HG03108 (cell line): ENCODE data around the gene PTPRU.

Experiments
- ATAC-seq: cut with Tn5 transposase; IDR thresholded peaks from one replicate; pipeline ENCODE4 v1.9.1; 2021; ENCODE audit warnings: moderate library complexity; ENCODE audit not compliant: unreplicated experiment

Gene PTPRU

GRCh38 chr1:29357452-29357851 lies 121.1 kb downstream of the PTPRU start:
- ATAC-seq = no peak

DNA sequence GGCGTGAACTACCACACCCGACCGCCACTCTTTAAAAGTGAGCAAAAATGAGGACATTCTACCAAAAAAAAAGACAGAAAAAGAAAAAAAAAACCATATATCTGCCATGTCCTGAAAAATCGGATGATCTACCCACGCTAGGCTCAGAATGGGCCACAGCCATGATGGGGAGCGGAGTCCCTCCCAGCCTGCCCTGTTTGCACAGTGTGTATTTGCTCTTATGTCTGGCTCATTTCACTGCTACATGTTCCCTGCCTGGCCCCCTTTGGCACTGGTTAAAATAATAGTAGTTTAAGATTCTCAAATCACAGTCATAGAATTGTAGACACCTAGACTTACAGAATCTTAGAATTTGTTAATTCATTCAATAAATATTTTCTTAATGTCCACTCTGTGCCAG lies 121.9 kb downstream of the PTPRU start:
- ATAC-seq = no peak

DNA sequence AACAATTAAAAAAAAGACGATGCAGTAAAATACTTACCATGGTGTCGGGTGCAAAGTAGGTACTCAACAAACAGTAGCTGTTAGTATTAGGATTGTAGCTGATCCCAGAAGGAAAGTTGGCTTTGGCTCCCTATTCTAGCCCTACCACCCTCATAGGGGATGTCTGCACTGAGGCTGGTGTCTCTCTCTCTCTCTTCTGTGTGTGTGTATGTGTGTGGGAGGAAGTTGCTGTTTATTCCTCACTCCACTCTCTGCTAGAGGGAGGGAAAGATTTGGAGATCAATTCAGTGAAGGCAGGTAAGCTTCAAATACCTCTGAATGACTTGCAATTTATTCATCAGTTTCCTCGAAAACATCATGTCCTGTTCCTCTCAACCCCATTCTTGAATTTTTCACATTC lies 124.4 kb downstream of the PTPRU start:
- no peak for ATAC-seq

- ATAC-seq = no peak
Observed at GRCh38 chr1:29361686-29362085, 125.4 kb downstream of the PTPRU start.

GRCh38 chr1:29362116-29362515 lies 125.8 kb downstream of the PTPRU start:
- ATAC-seq = no peak

GRCh38 chr1:29362764-29363163 lies 126.4 kb downstream of the PTPRU start:
- no peak for ATAC-seq

DNA sequence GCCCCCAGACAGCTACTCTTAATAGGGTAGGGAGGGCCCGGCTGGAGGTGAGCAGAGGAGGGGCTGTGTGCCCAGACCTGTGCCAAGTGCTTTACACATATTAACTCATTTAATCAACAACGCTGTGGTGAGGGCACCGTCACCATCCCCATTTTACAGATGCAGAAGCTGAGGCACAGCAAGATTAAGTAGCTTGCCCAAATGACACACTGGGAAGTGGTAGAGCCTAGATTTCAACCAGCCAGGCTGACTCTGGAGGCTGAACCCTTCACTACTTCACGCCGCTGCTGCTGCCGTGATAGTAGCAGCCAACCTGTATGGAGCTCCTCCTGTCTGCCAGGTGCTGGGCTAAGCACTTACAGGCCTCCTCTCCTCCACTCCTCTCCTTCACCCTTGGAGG lies 127.2 kb downstream of the PTPRU start:
- ATAC-seq = no peak

DNA sequence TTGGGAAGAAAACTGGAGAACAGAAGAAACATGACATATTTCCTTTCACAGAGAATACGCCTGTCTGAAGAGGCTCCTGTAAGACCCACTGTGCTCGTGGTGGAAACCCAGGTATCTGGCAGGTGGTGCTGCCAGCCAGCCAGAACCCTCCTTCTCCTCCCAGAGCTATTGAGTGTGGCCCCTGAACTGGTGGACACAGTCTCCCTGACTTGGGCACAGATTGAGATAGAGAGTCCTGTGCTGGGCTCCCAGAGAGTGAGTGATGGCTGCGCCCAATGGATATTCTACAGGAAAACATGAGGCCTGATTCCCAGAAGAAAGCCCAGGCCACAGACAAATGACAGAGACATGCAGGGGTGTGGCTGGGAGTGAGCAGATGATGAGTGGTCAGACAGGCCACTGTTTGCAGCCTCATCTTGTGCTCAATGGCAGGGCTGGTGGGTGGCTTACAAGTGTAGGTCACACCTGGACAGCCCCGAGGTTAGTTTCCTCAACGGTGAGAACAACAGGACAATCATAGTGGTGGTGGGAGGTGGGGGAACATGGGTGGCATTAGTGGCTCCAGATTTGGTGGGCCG lies 127.9 kb downstream of the PTPRU start:
- ATAC-seq = no peak

- no peak for ATAC-seq
Observed at GRCh38 chr1:29365906-29366670, 129.8 kb downstream of the PTPRU start.

- ATAC-seq = no peak
Observed at GRCh38 chr1:29368936-29369932, 132.9 kb downstream of the PTPRU start.

- no peak for ATAC-seq
Observed at GRCh38 chr1:29370067-29370466, 133.7 kb downstream of the PTPRU start.

GRCh38 chr1:29371332-29371731 lies 135.0 kb downstream of the PTPRU start:
- no peak for ATAC-seq

DNA sequence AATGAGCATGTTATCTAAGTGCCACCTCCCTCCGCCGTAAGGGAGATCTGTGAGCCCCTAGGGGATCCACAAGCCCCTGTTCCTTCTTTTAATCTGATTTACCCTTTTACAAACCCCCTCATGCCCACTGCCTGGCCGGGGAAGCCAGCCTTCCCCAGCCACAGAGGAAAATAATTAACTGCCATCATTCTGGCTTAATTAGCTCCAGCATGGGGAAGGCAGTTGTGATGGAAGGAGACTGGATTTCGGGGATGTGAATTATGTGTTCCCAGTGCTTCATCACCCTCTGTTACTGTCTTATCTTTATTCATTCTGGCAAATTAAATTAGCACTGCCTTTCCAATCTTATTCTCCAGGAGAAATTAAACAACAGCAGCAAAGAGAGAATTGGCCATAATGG lies 135.8 kb downstream of the PTPRU start:
- ATAC-seq = no peak
